Kidney (tissue), 14 donors: ENCODE measurements around the gene PLD2. TPM values are rescaled to one million over a fixed set of nuclear protein-coding genes. Genes with fewer than 3 reads are reported as not detected.
"Not testable (repeated sequence)": the region's sequence is repeated elsewhere in the genome, so short reads cannot be mapped to it uniquely, and the experiment has no call there.

ENCODE experiments used
- DNase-seq, 5 donors: peaks; one replicate each; pipeline ENCODE4 v3.0.0-alpha.2; 2013 to 2020
- FAIRE-seq: peaks from 2 replicates; lab custom pipeline; 2012; peaks lifted over from hg19 to GRCh38; lab: Jason Lieb, UNC
- H3K27ac ChIP-seq, 2 donors: one replicate each; pipeline ENCODE4 v1.7.0; 2013; ENCODE audit warnings: low read depth in 2 of 2, low read length in 2 of 2, inconsistent platforms in 1 of 2
- H3K27me3 ChIP-seq: one replicate; pipeline ENCODE4 v1.7.1; 2013; ENCODE audit warnings: low read length, inconsistent platforms; ENCODE audit not compliant: control insufficient read depth, insufficient read depth
- H3K36me3 ChIP-seq, 3 donors: one replicate each; pipeline versions ENCODE4 v1.7.0 to v1.7.1; 2013; ENCODE audit warnings: low read length in 3 of 3, control low read depth in 1 of 3, inconsistent platforms in 1 of 3; ENCODE audit not compliant: insufficient read depth in 3 of 3, control insufficient read depth in 2 of 3
- H3K4me1 ChIP-seq, 3 donors: one replicate each; pipeline versions ENCODE4 v1.7.0 to v1.7.1; 2013; ENCODE audit warnings: low read length in 3 of 3, inconsistent platforms in 1 of 3, low read depth in 1 of 3; ENCODE audit not compliant: control insufficient read depth in 2 of 3, insufficient read depth in 2 of 3
- H3K4me3 ChIP-seq, 3 donors: one replicate each; pipeline versions ENCODE4 v1.7.0 to v1.8.1; 2013; ENCODE audit warnings: low read length in 3 of 3, control low read depth in 1 of 3, inconsistent platforms in 1 of 3
- H3K9ac ChIP-seq, 3 donors: one replicate each; pipeline versions ENCODE4 v1.7.0 to v1.7.1; 2013; ENCODE audit warnings: low read length in 3 of 3, control low read depth in 1 of 3, inconsistent platforms in 1 of 3
- H3K9me3 ChIP-seq, 3 donors: one replicate each; pipeline versions ENCODE4 v1.7.0 to v1.7.1; 2013; ENCODE audit warnings: low read length in 3 of 3, control low read depth in 1 of 3, inconsistent platforms in 1 of 3; ENCODE audit not compliant: control insufficient read depth in 2 of 3, insufficient read depth in 1 of 3
- intact Hi-C: fragments of 100-400 bp; cut with DNase I; formaldehyde crosslinking; loops from one replicate; pipeline ENCODE4 v1.11.1; 2022
- polyA plus RNA-seq: library from polyadenylated mRNA; stranded (reverse); fragments of 350-450 nt; fragmentation: Illumina TruSeq; extraction: RNeasy Lipid Tissue Mini Kit (QIAGEN cat#74804); gene quantifications from one replicate; pipeline ENCODE4 v1.2.3, GENCODE V29; 2014; ENCODE audit warnings: low read depth, low replicate concordance; ENCODE audit not compliant: insufficient read depth
- total RNA-seq: library from RNA; stranded (reverse); fragmentation: NEBNext Ultra II Directional; extraction: Animal tissue kit (Norgen Biotek cat#: 25700); gene quantifications from one replicate; pipeline ENCODE4 v1.2.1, GENCODE V29; 2021
- TF ChIP-seq, protein P1 (sequence below): IDR thresholded peaks from 3 replicates; pipeline ENCODE4 v1.5.1; 2012; ENCODE audit warnings: mild to moderate bottlenecking, moderate library complexity, borderline replicate concordance; ENCODE audit not compliant: insufficient read depth; ENCODE audit errors: extremely low read depth
- donor health status: control.
- donor health status: control.
- donor health status: control.
- donor health status: control.
- donor health status: control.
- donor health status: DM: yes; HTN: yes; CAD: no.
- donor health status: Normal renal cell carcinoma (clear cell type).

PLD2 gene
- total and polyA plus RNA-seq, 2 donors from 2014 or later, result 9.2 to 45.4 TPM

GRCh38 chr17:4861052-4861451, 54.1 kb downstream of the PLD2 start:
- TF ChIP-seq, protein P1, sequence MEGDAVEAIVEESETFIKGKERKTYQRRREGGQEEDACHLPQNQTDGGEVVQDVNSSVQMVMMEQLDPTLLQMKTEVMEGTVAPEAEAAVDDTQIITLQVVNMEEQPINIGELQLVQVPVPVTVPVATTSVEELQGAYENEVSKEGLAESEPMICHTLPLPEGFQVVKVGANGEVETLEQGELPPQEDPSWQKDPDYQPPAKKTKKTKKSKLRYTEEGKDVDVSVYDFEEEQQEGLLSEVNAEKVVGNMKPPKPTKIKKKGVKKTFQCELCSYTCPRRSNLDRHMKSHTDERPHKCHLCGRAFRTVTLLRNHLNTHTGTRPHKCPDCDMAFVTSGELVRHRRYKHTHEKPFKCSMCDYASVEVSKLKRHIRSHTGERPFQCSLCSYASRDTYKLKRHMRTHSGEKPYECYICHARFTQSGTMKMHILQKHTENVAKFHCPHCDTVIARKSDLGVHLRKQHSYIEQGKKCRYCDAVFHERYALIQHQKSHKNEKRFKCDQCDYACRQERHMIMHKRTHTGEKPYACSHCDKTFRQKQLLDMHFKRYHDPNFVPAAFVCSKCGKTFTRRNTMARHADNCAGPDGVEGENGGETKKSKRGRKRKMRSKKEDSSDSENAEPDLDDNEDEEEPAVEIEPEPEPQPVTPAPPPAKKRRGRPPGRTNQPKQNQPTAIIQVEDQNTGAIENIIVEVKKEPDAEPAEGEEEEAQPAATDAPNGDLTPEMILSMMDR, result no peak
- H3K4me3 ChIP-seq, result no peak overlapping the region
- no peak overlapping the region for H3K27ac ChIP-seq
- H3K9ac ChIP-seq, result no peak overlapping the region
- DNase-seq, result no peak
- peaks cover 0 to 4% (median 0%) of the 10 kb centered on the region in 3 donors for H3K36me3 ChIP-seq
- H3K4me1 ChIP-seq, result peaks cover 0 to 8% (median 4%) of the 10 kb centered on the region in 3 donors
- FAIRE-seq, result no peak
- H3K27me3 ChIP-seq, result no peaks in the 10 kb centered on the region
- H3K9me3 ChIP-seq, result no peaks in the 10 kb centered on the region
- intact Hi-C loops, result no loop called here

- Histone ChIP-seq H3K9ac (no peak overlapping the region), H3K4me3 (no peak overlapping the region), H3K9me3 (no peaks in the 10 kb centered on the region), H3K27me3 (no peaks in the 10 kb centered on the region), H3K27ac (no peak overlapping the region), H3K36me3 (peaks cover 0 to 4% (median 0%) of the 10 kb centered on the region in 3 donors), H3K4me1 (peaks cover 0 to 4% (median 4%) of the 10 kb centered on the region in 3 donors)
- TF ChIP-seq, protein P1, result no peak
- no peak for FAIRE-seq
- peak in 1 of 5 donors; percentile 18 for DNase-seq
- intact Hi-C loops, result no loop called here
Measured at GRCh38 chr17:4862720-4863119, 55.8 kb downstream of the PLD2 start.

DNA sequence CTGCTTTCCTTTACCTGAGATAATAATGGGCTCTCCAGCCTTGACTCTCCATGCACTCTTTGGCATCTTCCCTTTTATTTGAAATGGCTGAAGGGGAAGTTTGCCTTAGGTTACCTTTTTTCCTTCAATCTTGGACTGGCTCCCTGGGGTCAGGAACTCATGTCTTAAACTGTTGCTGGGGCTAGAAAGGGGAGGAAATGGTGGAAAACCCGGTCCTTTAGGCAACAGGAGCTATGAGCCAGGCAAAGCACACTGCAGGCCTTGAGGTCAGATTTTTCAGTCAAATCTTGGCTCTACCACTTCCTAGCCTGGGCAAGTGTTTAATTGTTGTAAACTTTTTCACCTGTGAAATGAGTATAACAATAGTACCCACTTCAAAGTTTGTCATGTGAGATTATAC, 56.4 kb downstream of the PLD2 start:
- DNase-seq, result no peak
- Histone ChIP-seq H3K4me1 (peaks cover 0 to 4% (median 2%) of the 10 kb centered on the region in 3 donors), H3K27me3 (no peaks in the 10 kb centered on the region), H3K9ac (no peak overlapping the region), H3K9me3 (no peaks in the 10 kb centered on the region), H3K27ac (no peak overlapping the region), H3K4me3 (no peak overlapping the region), H3K36me3 (peaks cover 0 to 4% (median 0%) of the 10 kb centered on the region in 3 donors)
- TF ChIP-seq, protein P1, result no peak
- no peak for FAIRE-seq
- intact Hi-C loops, result no loop called here

DNA sequence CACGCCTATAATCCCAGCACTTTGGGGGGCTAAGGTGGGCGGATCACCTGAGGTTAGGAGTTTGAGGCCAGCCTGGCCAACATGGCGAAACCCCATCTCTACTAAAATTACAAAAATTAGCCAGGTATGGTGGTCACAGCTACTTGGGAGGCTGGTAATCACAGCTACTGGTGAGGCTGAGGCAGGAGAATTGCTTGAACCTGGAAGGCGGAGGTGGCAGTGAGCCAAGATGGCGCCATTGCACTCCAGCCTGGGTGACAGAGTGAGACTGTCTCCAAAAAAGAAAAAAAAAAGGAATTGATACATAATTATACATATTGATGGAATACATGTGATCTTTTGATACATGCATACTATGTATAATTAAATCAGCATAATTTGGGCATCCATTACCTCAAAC, 60.6 kb downstream of the PLD2 start:
- not testable (repeated sequence) for H3K4me1 ChIP-seq, FAIRE-seq

DNA sequence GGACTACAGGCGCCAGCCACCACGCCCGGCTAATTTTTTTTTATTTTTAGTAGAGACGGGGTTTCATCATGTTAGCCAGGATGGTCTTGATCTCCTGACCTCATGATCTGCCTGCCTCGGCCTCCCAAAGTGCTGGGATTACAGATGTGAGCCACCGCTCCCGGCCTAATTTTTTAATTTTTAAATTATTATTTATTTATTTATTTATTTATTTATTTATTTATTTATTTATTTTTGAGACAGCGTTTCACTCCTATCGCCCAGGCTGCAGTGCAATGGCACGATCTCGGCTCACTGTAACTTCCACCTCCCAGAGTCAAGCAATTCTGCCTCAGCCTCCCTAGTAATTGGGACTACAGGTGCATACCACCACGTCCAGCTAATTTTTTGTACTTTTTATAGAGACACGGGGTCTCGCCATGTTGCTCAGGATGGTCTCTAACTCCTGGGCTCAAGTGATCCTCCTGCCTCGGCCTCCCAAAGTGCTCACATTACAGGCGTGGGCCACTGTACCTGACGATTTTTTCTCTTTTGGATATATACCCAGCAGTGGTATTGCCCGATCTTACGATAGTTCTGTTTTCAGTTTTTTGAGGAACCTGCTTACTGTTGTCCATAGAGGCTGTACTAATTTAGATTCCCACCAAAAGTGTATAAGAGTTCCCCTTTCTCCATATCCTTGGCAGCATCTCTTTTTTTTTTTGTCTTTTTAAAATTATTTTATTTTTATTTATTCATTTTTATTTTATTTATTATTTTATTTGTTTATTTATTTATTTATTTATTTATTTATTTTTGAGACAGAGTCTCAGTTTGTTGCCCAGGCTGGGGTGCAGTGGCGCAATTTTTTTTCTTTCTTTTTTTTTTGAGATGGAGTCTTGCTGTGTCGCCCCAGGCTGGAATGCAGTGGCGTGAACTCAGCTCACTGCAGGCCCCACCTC, 62.4 kb downstream of the PLD2 start:
- H3K9me3 ChIP-seq, H3K4me1 ChIP-seq, DNase-seq, intact Hi-C loops, H3K27me3 ChIP-seq, H3K36me3 ChIP-seq, H3K9ac ChIP-seq, H3K4me3 ChIP-seq, H3K27ac ChIP-seq: not testable (repeated sequence)
- peak; percentile 47 for FAIRE-seq

More for the DNA sequence above, 60.6 kb downstream of the PLD2 start:
- H3K4me3 ChIP-seq, intact Hi-C loops, H3K27ac ChIP-seq, H3K27me3 ChIP-seq, H3K9me3 ChIP-seq, H3K36me3 ChIP-seq, DNase-seq, H3K9ac ChIP-seq: not testable (repeated sequence)
